K562 (cell line): ENCODE measurements around the gene ORM1.

ENCODE experiments used
- ARNT ChIP-seq, 2 experiments: fragments of 450-650 bp; IDR thresholded peaks; 2 replicates each; pipeline ENCODE4 v1.6.1; 2016; ENCODE audit warnings: mild to moderate bottlenecking in 1 of 2
- NFATC3 ChIP-seq: fragments of 450-650 bp; IDR thresholded peaks from 2 replicates; pipeline ENCODE4 v1.6.1; 2017; ENCODE audit warnings: mild to moderate bottlenecking
- TEAD4 ChIP-seq, 2 experiments: sonication (generic) in 1 of 2; formaldehyde crosslinking in 1 of 2; IDR thresholded peaks; 2 replicates each; pipeline versions ENCODE4 v1.6.1 to v1.8.0; 2012 to 2022; ENCODE audit warnings: borderline replicate concordance in 1 of 2, inconsistent platforms in 1 of 2, low read length in 1 of 2, mild to moderate bottlenecking in 1 of 2, missing genetic modification reagents in 1 of 2

- TF ChIP-seq ARNT (IDR thresholded peaks at IDR 0.05) (no peak), TEAD4 (IDR thresholded peaks at IDR 0.05; ENCODE audit: low read length) (no peak), TEAD4 (CRISPR knock-in tag; IDR thresholded peaks at IDR 0.05; ENCODE audit: borderline replicate concordance) (no peak), NFATC3 (no peak)
These were observed 33.9 kb downstream of the ORM1 start for GRCh38 chr9:114356792-114357191.
